CD1c-positive myeloid dendritic cell (primary cell): ENCODE measurements around the gene TNFSF4.
"Not testable (repeated sequence)": the region's sequence is repeated elsewhere in the genome, so short reads cannot be mapped to it uniquely, and the experiment has no call there.

Source experiments
- DNase-seq: peaks from one replicate; pipeline ENCODE4 v3.0.0-alpha.2; 2016; ENCODE audit errors: extremely low spot score

Gene TNFSF4, protein sequence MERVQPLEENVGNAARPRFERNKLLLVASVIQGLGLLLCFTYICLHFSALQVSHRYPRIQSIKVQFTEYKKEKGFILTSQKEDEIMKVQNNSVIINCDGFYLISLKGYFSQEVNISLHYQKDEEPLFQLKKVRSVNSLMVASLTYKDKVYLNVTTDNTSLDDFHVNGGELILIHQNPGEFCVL

DNA sequence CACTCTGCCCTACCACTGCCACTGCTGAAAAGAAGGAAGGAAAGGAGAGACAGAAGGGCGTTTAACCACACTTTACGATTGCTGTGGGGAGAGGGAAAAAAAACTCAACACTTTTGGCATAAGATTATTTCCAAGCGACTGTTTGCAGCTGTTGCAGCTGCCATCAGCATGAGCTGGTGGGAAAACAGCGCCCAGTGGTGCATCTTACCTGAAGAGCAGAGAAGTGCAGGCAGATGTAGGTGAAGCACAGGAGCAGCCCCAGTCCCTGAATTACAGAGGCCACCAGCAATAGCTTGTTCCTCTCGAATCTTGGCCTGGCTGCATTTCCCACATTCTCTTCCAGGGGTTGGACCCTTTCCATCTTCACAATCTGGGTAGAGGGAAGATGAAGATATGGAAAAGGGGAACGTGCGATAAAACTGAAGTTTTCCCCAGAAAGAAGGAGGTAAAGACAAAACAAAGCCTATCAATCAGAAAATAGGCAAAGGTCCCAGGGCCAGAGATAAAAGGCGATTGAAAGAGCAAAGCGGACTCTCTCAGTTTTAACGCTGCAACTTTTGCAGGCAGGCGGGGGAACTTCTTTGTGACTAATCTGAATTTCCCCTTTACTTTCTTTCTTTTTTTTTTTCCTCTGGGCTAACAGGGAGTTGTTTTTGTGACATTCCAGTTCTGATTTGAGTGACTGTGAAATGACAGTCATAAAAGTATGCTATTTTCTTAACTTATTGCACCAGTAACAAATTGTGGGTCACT lies at the start of gene TNFSF4:
Gene TNFSF4 (minus strand): TSS at position 516 of the 753 bp plus-strand sequence. CDS start 155 bp downstream, at position 361.
- peak; percentile 26 for DNase-seq

DNA sequence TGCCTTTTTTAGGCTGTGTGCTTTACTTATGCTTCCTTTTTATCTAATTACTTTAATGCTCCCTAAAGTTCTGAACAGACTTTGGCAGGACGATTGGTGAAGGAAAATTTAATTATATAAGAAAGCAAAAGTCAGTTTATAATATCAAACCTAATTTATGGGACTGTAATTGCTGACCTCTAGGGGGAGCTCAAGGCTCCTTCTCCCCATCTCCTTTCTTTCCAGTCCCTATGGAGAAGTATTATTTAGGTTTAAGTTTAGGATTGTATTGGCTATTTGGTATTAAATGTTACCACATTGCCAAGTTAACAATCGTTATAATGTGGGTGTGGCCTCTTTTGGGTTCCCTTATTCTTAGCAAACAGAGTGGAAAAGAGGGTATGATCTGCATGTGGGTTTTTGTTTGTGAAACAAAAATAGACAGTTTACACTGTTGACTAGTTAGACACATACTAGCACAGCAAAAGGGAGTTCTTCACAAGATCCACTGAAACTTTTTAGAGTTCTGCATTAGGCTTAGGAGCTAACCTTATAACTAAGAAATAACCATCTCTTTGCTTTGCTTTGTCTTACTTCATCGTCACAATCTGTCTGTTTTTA lies 48.2 kb upstream of the TNFSF4 start:
- peak; percentile 54 for DNase-seq

DNA sequence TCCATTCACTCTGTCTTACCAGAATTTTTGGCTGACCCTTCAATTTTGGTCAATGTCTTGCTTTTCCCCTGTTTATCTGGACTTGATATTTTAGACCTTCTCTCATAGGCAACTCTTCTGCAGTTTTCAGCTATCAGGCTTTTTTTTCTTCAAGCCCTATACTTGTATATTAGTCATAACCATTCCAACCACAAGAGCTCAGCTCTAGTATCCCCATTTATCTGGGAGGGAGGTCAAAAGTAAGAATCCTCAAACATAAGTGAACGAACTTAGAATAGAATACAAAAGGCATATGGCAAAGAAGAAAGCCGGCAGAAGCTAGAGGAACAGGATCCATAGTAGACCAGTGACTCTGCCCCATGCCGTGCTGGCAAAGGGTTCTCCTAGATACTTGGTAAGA lies 45.9 kb upstream of the TNFSF4 start:
- no peak for DNase-seq

DNA sequence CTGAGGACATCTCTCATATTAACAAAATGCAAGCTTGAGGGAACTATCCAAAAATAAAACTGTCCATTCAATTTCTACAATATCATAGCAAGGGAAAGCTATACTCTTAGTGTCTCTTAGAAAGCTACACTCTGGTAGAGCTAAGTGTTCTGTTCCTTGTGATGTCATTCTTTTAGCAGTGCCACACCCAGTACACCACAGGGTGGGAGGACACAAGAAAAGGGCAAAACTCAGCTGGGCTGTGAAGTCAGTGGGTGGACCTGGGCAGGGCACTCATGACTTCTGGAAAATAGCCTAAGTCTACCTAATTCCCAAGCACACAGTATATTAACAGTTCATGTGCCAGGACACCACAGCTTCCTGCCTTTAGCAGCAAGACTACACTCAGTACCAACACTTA lies 42.2 kb upstream of the TNFSF4 start:
- peak; percentile 31 for DNase-seq

DNA sequence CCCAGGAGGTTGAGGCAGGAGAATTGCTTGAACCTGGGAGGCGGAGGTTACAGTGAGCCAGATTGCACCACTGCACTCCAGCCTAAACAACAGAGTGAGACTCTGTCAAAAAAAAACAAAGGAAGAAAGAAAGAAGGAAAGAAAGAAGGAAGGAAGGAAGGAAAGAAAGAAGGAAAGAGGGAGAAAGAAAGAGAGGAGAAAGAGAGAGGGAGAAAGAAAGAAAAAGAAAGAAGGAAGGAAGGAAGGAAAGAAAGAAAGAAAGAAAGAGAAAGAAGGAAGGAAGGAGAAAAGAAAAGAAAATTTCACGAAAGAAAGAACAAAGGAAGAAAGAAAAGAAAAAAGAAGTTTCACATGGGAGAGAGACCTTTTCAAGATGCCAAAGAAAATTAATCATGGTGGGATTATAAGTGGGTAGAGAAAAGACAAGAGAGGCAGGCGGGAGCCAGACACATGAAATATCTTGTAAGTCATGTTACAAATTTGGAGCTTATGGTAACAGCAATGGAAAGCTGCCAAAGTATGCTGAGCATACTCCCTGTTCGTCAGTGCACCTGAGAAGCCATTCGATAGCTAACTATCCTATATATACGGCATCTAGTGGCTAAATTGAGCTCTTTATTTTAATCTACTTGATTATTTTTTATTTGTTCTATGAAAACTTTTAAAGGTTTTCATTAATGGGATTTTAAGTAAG lies 41.3 kb upstream of the TNFSF4 start:
- no peak for DNase-seq

DNA sequence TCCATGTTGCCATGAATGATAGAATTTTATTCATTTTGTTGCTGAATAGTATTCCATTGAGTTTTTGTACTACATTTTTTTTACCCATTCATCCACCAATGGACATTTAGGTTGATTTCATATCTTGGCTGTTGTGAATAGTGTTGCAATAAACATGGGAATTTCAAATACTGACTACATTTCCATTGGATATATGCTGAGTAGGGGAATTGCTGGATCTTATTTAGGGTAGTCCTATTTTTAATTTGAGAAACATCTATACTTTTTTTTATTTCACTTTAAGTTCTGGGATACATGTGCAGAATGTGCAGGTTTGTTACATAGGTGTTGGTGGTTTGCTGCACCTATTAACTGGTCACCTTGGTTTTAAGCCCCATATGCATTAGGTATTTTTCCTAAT lies 38.8 kb upstream of the TNFSF4 start:
- no peak for DNase-seq

DNA sequence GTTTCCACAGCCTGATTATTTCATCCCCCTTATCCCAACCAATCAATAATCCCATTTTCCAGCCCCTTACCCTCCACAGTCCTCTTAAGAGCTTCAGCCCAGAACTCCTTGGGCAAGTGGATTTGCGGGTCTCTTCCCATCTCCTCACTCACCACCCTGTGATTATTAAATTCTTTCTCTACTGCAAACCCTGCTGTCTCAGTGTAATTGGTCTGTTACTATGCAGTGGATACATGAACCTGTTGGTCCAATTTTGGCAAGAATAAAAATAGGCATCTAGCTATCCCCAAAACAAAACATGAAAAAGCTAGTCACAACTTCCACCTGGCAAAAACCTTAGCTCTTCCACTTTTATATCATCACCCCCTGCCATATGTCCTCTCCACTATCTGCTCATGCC lies 36.2 kb upstream of the TNFSF4 start:
- no peak for DNase-seq

DNA sequence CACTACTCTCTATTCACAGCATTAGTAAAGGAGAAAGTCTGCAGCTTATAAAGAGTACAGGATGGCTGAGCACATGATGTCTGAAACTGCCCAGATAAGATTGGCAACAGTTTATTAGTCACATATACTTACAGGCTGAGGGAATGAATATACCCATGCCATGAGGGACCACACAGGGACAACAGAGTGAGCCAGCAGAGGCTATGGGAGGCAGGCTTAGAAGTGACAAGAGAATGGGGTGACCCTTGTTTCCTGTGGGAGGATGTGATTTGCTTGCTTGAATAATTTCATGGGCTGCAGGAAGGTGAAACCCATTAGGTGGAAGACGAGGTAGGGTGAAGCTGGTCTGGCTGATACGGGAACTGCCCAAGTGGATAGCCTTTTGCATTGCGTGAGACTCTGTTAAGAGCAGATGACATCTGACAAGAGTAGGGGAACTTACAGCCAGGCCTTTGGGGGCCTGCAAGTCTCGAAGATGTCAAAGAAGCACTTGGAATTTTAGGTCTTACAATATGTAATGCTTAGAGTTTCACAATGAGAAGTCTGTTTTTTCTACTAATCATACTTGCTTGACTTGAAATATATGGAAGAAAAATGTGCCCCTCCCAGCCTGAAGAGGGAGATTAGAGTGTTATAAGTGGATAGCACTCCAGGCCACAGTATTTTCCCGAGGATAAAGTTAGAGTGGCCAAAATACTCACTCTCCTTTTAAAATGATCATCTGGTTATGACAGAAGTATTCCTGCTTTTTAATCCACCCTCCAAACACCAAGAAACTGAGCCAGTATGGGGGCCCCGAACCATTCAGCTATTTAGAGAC lies 34.6 kb upstream of the TNFSF4 start:
- DNase-seq = no peak

DNA sequence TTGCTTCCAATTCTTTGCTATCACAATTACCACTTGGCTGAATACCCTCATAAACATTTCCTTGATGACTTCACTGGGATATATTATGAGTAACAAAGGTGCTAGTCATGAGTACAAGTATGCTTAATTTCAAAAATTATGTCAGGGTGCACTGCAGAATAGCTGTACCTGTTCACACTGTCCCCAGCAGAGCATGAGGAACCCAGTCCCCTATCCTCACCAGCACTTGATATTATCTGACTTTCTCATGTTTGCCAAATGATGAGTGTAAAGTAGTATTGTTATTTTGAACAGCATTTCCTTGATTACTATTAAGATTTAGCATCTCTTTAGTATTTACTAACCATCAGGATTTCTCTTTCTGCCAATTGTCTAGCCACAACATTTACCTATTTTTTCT lies 33.5 kb upstream of the TNFSF4 start:
- no peak for DNase-seq

DNA sequence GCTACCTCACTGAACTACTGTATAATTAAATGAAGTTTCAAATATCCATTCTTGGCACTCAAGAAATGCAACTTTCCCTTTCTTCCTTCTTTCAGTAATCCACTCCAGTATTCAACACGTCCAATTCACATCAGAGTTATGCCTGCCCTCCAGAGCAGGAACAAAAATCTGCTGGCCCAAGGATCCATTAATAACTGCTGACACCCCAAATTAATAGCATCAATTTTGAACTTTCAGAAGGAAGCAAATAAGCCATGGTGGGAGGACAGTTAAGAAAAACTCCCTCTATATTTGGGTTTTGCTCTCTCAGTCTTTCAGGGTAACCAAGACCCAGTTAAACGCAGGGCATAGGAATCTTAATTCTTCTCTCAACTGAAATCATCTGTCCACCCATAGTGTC lies 31.9 kb upstream of the TNFSF4 start:
- DNase-seq = no peak

DNA sequence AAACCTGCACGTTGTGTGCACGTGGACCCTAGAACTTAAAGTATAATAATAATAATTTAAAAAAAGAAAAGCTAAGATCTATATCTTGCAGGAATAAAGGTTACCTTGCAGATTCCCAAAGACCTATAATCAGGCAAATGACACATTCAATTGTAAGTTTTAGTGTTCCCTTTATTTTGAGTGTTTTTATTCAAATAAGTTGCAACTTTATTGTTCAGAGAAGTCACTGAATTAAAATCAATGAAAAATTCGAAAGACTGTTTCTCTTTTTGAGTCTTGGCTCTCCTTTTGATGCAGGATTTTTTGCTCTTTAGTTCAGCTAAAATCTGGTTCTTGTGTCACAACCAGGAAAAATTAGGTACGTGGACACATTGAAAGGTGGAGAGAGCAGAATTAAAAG lies 27.8 kb upstream of the TNFSF4 start:
- DNase-seq = no peak

DNA sequence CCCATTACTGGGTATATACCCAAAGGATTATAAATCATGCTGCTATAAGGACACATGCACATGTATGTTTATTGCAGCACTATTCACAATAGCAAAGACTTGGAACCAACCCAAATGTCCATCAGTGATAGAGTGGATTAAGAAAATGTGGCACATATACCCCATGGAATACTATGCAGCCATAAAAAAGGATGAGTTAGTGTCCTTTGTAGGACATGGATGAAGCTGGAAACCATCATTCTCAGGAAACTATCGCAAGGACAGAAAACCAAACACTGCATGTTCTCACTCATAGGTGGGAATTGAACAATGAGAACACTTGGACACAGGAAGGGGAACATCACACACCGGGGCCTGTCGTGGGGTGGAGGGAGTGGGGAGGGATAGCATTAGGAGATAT lies 27.3 kb upstream of the TNFSF4 start:
- not testable (repeated sequence) for DNase-seq

DNA sequence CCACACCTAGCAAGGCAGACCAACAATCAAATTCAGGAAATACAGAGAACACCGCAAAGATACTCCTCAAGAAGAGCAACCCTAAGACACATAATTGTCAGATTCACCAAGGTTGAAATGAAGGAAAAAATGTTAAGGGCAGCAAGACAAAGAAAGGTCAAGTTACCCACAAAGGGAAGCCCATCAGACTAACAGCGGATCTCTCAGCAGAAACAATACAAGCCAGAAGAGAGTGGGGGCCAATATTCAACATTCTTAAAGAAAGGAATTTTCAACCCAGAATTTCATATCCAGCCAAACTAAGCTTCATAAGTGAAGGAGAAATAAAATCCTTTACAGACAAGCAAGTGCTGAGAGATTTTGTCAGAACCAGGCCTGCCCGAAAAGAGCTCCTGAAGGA lies 21.9 kb upstream of the TNFSF4 start:
- not testable (repeated sequence) for DNase-seq

DNA sequence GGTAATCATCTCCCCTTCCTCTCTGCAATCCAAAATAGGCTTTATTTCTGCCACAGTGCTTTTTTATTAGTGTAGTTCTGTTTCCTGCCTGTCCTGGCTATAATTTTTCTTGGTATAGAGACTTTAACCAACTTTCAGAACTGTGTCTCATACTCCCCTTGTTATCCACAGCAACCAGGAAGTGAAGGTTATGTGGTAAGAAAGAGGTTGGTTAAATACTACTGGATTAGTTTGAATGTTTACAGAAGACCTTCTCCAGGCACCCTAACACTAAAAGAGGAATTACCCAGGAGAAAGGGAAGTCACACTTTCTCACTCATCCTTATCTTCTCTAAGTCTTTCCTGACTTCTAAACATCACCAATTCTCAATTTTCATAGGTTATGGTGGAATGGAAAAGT lies 17.8 kb upstream of the TNFSF4 start:
- peak; percentile 10 for DNase-seq

DNA sequence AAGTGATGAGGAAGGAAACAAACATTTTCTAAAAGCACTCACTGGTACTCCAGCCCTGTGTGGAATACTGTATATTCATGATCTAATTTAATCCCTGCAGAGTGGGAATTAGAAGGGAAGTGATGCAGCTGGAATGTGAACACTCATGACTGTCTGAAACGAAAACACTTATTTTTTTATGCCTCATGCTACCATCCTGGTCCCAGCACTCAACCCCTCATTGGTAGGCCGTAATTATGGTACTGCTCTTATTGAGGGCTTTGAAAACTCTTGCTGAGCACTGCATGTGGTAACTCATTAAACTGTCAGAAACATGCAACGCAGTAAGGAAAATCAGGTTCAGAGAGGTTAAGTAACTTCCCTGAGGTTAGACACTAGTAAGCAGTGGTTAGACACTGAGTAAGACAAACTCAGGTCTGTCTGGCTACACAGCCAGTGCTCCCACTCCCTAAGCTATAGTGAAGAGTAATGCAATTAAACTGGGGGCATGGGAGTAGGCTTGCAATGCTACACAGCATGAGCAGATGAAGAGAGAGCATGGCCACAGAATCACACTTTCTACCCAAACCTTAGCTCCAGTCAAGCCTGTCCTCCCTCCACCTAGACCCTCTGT lies 17.3 kb upstream of the TNFSF4 start:
- DNase-seq = no peak

DNA sequence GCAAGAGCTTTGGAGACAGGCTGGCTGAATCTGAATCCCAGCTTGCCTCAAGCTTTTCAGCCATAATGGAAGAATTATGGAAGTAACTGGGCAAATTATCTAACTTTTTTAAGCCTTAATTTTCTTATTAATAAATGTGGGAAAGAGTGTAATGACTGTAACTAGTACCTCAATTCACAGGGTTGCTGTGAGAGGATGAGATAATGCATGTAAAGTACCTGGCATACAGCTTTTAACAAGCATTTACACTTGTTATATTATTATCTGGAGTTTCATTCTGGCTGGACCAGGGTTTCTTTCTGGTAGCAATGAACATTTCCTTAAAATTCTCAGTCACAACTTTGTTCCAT lies 15.9 kb upstream of the TNFSF4 start:
- DNase-seq = no peak

DNA sequence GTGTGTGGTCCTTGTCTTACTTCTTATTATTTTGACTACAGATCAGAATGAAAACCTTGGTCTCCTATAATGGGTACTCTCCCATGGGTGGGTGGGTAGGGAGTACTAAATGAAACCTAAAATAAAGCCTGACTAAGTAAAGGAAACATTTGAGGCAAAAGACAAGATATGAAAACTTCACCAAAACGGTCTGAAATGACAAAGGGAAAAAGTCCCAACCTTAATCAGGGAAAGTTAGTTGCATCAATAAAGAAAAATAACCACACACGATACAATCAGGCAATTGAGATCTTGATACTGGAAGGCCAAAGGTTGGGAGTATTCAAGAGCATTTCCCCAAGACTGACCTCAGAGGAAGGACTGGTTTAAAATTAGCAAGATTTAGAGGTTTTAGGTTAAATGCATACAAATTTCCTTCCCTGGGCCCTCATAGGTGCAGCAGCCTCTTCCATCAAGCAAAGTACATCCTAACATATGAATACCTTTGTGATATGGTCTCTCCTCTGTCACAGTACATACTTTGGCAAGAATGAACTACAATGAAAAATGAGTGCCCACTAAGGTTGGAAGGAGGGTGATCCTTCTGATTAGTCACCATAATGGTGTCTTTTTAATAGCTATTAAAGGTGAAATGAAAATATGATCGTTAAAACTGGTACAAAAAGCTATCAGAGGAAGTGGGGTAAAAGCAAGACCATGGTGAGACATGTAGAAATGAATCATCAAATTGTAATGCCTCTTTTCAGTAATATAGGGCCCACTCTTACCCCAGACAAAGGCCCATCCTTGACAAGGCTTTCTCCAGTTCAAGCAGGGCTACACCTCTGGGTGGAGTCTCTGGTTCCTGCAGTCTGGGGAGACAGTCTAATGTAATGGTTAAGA lies 15.3 kb upstream of the TNFSF4 start:
- no peak for DNase-seq

DNA sequence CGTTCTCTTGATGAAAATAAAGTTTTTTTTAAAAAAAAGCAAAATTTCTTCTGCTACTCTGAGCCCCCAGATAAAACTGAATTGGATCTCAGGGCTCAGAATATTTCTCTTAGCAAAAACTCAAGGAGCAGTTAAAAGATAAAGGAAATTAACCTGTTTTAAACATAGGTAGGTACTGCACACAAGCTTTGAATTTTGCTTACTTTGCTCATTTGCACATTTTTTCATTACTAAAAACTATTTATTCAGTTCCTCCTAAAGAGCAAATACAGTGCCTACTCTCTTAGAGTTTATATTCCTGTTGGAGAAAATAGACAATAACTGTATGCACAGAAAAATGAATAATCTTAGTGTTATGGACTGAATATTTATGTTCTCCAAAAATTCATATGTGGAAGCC lies 13.0 kb upstream of the TNFSF4 start:
- no peak for DNase-seq

DNA sequence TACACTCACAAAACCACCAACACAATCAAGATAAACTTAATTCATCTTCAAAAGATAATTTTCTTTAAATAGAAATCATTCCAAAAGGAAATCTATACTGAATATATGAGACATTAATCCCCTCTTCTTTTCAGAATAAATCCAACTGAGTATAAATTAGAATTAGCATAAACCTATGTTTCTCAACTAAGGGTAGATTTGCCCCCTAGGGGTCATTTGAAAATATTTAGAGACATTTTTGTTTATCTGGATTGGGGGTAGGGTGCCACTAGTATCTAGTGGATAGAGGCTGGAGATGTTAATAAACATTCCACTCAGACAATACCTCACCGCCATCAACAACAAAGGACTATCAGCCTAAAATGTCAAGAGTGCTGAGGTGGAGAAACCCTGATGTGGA lies 6.5 kb upstream of the TNFSF4 start:
- no peak for DNase-seq

DNA sequence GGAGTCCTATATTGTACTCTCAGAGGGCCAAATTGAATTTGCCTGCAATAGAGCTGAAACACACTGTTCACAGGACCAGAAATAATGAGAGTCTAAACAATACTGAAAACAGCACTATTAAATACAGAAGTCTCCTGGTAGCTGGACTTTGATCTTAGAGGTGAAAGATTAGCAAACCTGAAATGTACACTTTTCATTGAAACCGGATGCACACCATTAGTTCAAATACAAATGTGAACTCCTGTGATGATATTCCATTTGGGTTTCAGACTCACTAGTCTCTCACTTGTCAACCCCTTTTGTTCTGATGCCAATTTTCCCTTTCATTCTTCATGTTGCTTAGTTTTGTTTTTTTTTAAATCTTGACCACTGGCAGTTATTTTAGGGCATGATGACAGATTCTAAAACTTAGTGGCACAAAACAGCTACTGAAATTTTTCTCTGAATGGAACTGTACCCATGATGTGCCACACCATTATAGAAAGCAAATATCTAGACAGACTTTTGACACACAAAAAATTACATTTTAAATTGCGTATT lies 5.9 kb upstream of the TNFSF4 start:
- DNase-seq = no peak
